NT2/D1 (cell line): ENCODE results near the gene UPK3A.

Source experiments
- DNase-seq: peaks from one replicate; pipeline ENCODE4 v3.0.0-alpha.2; 2011; ENCODE audit warnings: low read depth, low spot score
- H3K27me3 ChIP-seq: 2 replicates; pipeline ENCODE4 v1.6.0; 2011; ENCODE audit warnings: mild to moderate bottlenecking; ENCODE audit not compliant: insufficient read length, insufficient read depth
- H3K36me3 ChIP-seq: 2 replicates; pipeline ENCODE4 v1.6.1; 2011; ENCODE audit warnings: mild to moderate bottlenecking, low read length, mixed read lengths; ENCODE audit not compliant: insufficient read depth, insufficient read length
- H3K4me1 ChIP-seq: 2 replicates; pipeline ENCODE4 v1.5.1; 2011; ENCODE audit not compliant: insufficient read depth, insufficient read length
- H3K4me3 ChIP-seq: 2 replicates; pipeline ENCODE4 v1.5.1; 2011; ENCODE audit warnings: low read depth; ENCODE audit not compliant: insufficient read length
- H3K9ac ChIP-seq: 2 replicates; pipeline ENCODE4 v1.6.0; 2011; ENCODE audit warnings: low read depth; ENCODE audit not compliant: insufficient read length
- H3K9me3 ChIP-seq: 2 replicates; pipeline ENCODE4 v1.5.1; 2011; ENCODE audit warnings: mild to moderate bottlenecking, low read length; ENCODE audit not compliant: insufficient read depth
- SUZ12 ChIP-seq: IDR thresholded peaks from 2 replicates; pipeline ENCODE4 v1.6.1; 2011; ENCODE audit not compliant: insufficient read length, insufficient read depth; ENCODE audit errors: extremely low read depth
- YY1 ChIP-seq: IDR thresholded peaks from 2 replicates; pipeline ENCODE4 v1.6.1; 2011; ENCODE audit not compliant: insufficient read length, insufficient read depth
- ZNF274 ChIP-seq: IDR thresholded peaks from 2 replicates; pipeline ENCODE4 v1.6.1; 2011; ENCODE audit warnings: mild to moderate bottlenecking, low read depth, low read length

Gene UPK3A

DNA sequence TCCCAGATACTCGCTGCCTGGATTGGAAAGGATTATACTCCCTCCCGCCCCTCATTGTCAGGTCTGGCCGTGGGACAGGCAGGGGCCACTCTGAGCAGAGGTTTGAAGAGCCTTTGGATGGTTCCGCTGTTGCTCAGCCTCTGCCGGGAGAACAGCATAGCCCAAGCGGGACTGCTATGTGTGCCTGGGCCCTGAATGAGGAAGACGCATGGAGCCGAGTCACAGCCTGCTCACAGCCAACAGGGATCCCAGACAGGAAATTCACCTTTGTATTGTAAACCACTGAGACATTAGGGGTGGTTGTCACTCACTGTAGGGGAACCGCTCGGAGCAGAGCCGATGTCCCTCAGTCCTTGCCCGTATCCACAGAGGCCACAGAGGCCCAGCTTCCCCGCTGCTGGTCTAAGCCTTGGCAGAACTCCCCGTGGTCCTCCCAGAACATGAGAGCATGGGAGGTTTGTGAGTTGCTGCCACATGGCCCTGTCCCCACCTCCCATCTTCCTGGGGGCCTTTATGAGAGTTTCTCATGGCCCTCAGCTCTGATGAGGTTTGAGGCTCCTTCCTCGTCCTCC is 14.3 kb downstream of the UPK3A start:
- peak overlapping the region; percentile 16 for H3K9ac ChIP-seq
- no peak overlapping the region for H3K4me3 ChIP-seq
- H3K4me1 ChIP-seq, result peaks cover 10% of the 10 kb centered on the region
- no peaks in the 10 kb centered on the region for H3K36me3 ChIP-seq
- no peak for TF ChIP-seq YY1
- no peak for TF ChIP-seq SUZ12
- no peak for TF ChIP-seq ZNF274
- no peaks in the 10 kb centered on the region for H3K27me3 ChIP-seq
- no peak for DNase-seq
- no peaks in the 10 kb centered on the region for H3K9me3 ChIP-seq

- no peaks in the 10 kb centered on the region for H3K36me3 ChIP-seq
- H3K4me1 ChIP-seq, result peaks cover 7% of the 10 kb centered on the region
- no peak overlapping the region for H3K9ac ChIP-seq
- H3K27me3 ChIP-seq, result no peaks in the 10 kb centered on the region
- H3K4me3 ChIP-seq, result no peak overlapping the region
- TF ChIP-seq ZNF274 (no peak), SUZ12 (no peak), YY1 (no peak)
- DNase-seq, result no peak
- no peaks in the 10 kb centered on the region for H3K9me3 ChIP-seq
These were observed 18.0 kb downstream of the UPK3A start for GRCh38 chr22:45302751-45303150.

GRCh38 chr22:45303181-45303580 is 18.4 kb downstream of the UPK3A start:
- H3K9me3 ChIP-seq, result no peaks in the 10 kb centered on the region
- no peak for DNase-seq
- TF ChIP-seq ZNF274 (no peak), YY1 (no peak), SUZ12 (no peak)
- H3K27me3 ChIP-seq, result no peaks in the 10 kb centered on the region
- H3K9ac ChIP-seq, result no peak overlapping the region
- H3K4me3 ChIP-seq, result no peak overlapping the region
- H3K36me3 ChIP-seq, result no peaks in the 10 kb centered on the region
- H3K4me1 ChIP-seq, result peaks cover 7% of the 10 kb centered on the region

DNA sequence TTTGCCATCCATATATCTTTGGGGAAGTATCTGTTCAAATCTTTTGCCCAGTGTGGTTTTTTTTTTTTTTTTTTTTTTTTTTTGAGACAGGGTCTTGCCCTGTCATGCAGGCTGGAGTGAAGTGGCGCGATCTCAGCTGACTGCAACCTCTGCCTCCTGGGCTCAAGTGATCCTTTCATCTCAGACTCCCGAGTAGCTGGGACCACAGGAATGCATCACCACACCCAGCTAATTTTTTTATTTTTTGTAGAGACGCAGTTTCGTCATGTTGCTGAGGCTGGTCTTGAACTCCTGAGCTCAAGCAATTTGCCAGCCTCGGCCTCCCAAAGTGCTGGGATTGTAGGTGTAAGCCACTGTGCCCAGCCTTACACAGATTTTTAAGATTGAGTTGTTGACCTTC is 20.2 kb downstream of the UPK3A start:
- no peak overlapping the region for H3K4me3 ChIP-seq
- H3K27me3 ChIP-seq, result no peaks in the 10 kb centered on the region
- TF ChIP-seq ZNF274 (no peak), SUZ12 (no peak), YY1 (no peak)
- no peak overlapping the region for H3K9ac ChIP-seq
- no peaks in the 10 kb centered on the region for H3K36me3 ChIP-seq
- H3K9me3 ChIP-seq, result no peaks in the 10 kb centered on the region
- no peaks in the 10 kb centered on the region for H3K4me1 ChIP-seq
- no peak for DNase-seq

- no peak for DNase-seq
- peaks cover under 1% of the 10 kb centered on the region for H3K27me3 ChIP-seq
- no peak overlapping the region for H3K9ac ChIP-seq
- H3K9me3 ChIP-seq, result no peaks in the 10 kb centered on the region
- no peak overlapping the region for H3K4me3 ChIP-seq
- no peaks in the 10 kb centered on the region for H3K36me3 ChIP-seq
- TF ChIP-seq YY1, result no peak
- no peak for TF ChIP-seq SUZ12
- TF ChIP-seq ZNF274, result no peak
- peaks cover under 1% of the 10 kb centered on the region for H3K4me1 ChIP-seq
These were observed 20.8 kb downstream of the UPK3A start for GRCh38 chr22:45305456-45306075.

DNA sequence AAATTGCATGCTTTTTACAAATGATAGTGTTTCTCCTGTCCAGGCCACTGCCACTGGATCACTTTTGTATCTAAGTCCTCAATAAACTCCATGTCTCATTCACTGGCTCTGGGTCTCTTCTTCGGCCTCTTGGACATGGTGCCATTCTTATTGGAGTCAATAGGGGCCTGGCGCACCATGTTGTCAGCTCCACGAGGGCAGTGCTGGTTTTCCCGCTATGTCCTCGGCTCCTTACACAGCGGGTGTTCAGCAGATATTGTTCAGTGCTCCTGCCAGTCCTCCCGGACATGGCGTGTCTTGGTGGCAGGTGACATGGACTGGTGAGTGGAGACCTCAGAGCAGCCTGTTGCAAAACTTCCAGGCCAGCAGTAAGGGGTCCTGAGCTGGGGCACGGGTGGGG is 21.4 kb downstream of the UPK3A start:
- Histone ChIP-seq H3K9me3 (no peaks in the 10 kb centered on the region), H3K36me3 (no peaks in the 10 kb centered on the region), H3K4me1 (peaks cover 6% of the 10 kb centered on the region), H3K9ac (no peak overlapping the region), H3K4me3 (no peak overlapping the region), H3K27me3 (peaks cover 6% of the 10 kb centered on the region)
- DNase-seq, result no peak
- TF ChIP-seq ZNF274 (no peak), YY1 (no peak), SUZ12 (no peak)

DNA sequence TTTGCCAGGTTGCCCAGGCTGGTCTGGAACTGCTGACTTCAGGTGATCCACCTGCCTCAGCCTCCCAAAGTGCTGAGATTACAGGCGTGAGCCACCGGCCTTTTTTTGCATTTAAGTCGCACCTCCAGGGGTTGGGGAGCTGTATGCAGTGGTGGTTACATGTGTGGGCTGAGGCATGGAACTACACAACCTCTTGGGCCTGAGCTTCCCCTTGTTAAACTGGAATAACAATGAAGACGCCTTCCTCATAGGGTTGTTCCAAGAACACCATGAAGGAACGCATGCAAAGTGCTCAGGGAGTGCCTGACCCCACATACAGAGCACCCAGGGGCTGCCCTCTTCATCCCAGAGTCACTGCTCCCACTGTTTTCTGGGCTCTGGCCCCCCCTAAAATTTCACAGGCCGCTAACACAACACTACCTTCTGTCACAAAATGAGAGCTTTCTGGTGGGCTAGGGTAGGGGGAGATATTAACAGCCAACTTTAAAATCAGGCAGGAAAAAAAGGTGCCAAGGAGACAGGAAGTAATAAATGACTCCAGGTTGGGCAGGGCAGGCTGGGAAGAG is 23.7 kb downstream of the UPK3A start:
- H3K36me3 ChIP-seq, result peaks cover 8% of the 10 kb centered on the region
- no peak for TF ChIP-seq ZNF274
- no peak for TF ChIP-seq SUZ12
- no peak for TF ChIP-seq YY1
- peaks cover 7% of the 10 kb centered on the region for H3K4me1 ChIP-seq
- peak overlapping the region; percentile 56 for H3K9ac ChIP-seq
- H3K27me3 ChIP-seq, result peaks cover 7% of the 10 kb centered on the region
- no peak for DNase-seq
- H3K9me3 ChIP-seq, result no peaks in the 10 kb centered on the region
- H3K4me3 ChIP-seq, result no peak overlapping the region

GRCh38 chr22:45308957-45309421 is 24.2 kb downstream of the UPK3A start:
- Histone ChIP-seq H3K9ac (peak overlapping the region; percentile 56), H3K9me3 (no peaks in the 10 kb centered on the region), H3K36me3 (peaks cover 8% of the 10 kb centered on the region), H3K4me3 (peak overlapping the region; percentile 31), H3K27me3 (peaks cover 7% of the 10 kb centered on the region), H3K4me1 (peaks cover 7% of the 10 kb centered on the region)
- no peak for DNase-seq
- no peak for TF ChIP-seq ZNF274
